Measurements from ENCODE around the gene ZNF511.

Gene ZNF511

GRCh38 chr10:133293810-133294119 lies 14.9 kb upstream of the ZNF511 start:
- no peak overlapping the region for H3K4me3 ChIP-seq (ENCODE audit: low read depth, low read length)
- in situ Hi-C loops (cut with HindIII; ENCODE audit: low sequenced_read_pairs): no loop called here
- DNase-seq (ENCODE audit: low read depth, low spot score): no peak
- no peak for TF ChIP-seq CTCF (IDR thresholded peaks at IDR 0.05; ENCODE audit: low read depth, low read length)

GRCh38 chr10:133294189-133294588 lies 14.5 kb upstream of the ZNF511 start:
- in situ Hi-C loops (cut with HindIII; ENCODE audit: low sequenced_read_pairs): no loop called here
- no peak overlapping the region for H3K4me3 ChIP-seq (ENCODE audit: low read depth, low read length)
- no peak for DNase-seq (ENCODE audit: low read depth, low spot score)
- TF ChIP-seq CTCF (IDR thresholded peaks at IDR 0.05; ENCODE audit: low read depth, low read length): no peak

GRCh38 chr10:133295426-133296320 lies 13.0 kb upstream of the ZNF511 start:
- DNase-seq (ENCODE audit: low read depth, low spot score): no peak
- in situ Hi-C loops (cut with HindIII; ENCODE audit: low sequenced_read_pairs): no loop called here
- no peak for TF ChIP-seq CTCF (IDR thresholded peaks at IDR 0.05; ENCODE audit: low read depth, low read length)
- H3K4me3 ChIP-seq (ENCODE audit: low read depth, low read length): no peak overlapping the region

- no peak for DNase-seq (ENCODE audit: low read depth, low spot score)
- H3K4me3 ChIP-seq (ENCODE audit: low read depth, low read length): no peak overlapping the region
- no peak for TF ChIP-seq CTCF (IDR thresholded peaks at IDR 0.05; ENCODE audit: low read depth, low read length)
- in situ Hi-C loops (cut with HindIII; ENCODE audit: low sequenced_read_pairs): no loop called here
Measured at GRCh38 chr10:133297504-133297903, 11.2 kb upstream of the ZNF511 start.

GRCh38 chr10:133298466-133298865 lies 10.2 kb upstream of the ZNF511 start:
- H3K4me3 ChIP-seq (ENCODE audit: low read depth, low read length): no peak overlapping the region
- no peak for TF ChIP-seq CTCF (IDR thresholded peaks at IDR 0.05; ENCODE audit: low read depth, low read length)
- no peak for DNase-seq (ENCODE audit: low read depth, low spot score)
- in situ Hi-C loops (cut with HindIII; ENCODE audit: low sequenced_read_pairs): no loop called here

GRCh38 chr10:133299224-133299623 lies 9.5 kb upstream of the ZNF511 start:
- no peak for TF ChIP-seq CTCF (IDR thresholded peaks at IDR 0.05; ENCODE audit: low read depth, low read length)
- in situ Hi-C loops (cut with HindIII; ENCODE audit: low sequenced_read_pairs): no loop called here
- no peak for DNase-seq (ENCODE audit: low read depth, low spot score)
- H3K4me3 ChIP-seq (ENCODE audit: low read depth, low read length): no peak overlapping the region
